Measurements from ENCODE around the gene ZNF462.

The ZNF462 gene

DNA sequence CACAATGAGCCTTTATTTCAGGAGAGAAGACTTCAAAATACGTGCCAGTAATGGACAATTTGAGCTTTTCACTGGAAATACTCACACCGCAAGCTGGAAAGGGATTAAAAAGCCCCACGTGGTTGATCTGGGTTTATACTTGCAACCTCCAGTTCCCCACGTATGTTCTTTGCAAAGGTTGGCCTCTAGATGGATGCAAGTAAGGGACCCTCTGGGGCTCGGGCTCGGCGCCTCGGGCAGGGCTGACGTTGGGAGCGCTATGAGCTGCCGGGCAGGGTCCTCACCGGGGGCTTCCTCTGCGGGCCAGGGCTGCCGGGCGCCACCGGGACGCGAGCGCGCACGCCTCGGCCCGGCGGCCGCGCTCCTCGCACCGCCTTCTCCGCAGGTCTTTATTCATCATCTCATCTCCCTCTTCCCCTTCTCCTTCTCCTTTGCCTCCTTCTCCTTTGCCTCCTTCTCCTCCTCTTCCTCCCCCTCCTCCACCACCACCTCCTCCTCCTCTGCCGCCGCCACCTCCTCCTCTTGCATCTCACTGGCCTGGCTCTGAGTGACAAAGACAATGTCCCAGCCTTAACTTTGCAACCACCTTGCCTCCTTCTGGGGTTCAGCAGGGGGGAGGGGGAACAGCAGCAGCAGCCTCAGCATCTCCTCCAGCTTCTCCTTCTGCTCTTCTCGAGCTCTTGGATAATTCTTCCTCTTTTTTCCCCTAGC, 701 bp upstream of the ZNF462 start:
- no peak for DNase-seq (ENCODE audit: low read depth)
- H3K4me3 ChIP-seq (ENCODE audit: control insufficient read depth, low read depth, low read length): peak overlapping the region; percentile 83
- TF ChIP-seq, protein P1, sequence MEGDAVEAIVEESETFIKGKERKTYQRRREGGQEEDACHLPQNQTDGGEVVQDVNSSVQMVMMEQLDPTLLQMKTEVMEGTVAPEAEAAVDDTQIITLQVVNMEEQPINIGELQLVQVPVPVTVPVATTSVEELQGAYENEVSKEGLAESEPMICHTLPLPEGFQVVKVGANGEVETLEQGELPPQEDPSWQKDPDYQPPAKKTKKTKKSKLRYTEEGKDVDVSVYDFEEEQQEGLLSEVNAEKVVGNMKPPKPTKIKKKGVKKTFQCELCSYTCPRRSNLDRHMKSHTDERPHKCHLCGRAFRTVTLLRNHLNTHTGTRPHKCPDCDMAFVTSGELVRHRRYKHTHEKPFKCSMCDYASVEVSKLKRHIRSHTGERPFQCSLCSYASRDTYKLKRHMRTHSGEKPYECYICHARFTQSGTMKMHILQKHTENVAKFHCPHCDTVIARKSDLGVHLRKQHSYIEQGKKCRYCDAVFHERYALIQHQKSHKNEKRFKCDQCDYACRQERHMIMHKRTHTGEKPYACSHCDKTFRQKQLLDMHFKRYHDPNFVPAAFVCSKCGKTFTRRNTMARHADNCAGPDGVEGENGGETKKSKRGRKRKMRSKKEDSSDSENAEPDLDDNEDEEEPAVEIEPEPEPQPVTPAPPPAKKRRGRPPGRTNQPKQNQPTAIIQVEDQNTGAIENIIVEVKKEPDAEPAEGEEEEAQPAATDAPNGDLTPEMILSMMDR (conservative IDR thresholded peaks at IDR 0.05; ENCODE audit: control insufficient read depth, insufficient read depth, low read depth, low read length): no peak

DNA sequence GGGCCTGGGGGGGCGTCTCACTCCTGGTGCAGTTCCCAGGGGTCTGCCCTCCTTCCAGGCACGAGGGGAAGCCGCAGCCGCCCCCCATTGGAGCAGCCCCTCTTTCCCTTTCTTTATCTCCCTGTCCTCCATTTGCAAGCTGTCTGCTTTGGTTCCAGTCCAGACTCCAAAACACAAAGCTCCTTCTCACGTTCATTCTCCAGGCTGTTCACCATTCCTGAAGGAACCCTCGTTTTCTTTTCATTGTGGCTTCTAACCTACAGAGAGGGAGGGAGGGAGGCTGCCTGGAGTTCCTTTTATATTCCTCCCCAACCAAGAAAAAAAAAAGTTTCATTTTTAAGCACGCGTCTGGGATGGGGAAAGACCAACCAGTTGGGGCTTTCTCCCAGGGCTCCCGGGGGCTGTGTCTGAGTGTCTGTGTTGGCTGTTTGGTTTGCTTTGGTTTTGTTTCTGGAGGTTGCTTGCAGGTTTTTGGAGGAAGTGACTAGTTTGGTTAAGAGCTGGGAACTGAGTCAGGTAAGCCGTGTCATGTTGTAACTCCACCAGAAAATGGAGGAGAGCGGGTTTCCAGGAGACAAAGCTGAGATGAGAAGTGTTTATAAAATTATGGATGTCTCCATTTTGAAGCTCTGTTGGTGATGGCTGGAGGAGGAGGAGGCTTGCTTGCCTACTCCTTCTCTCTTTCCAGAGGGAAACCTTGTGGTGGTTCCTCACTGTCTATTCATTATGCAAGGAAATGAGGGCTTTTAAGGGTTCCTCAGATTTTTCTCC, 1.6 kb downstream of the ZNF462 start:
- DNase-seq (ENCODE audit: low read depth): peak; percentile 52
- TF ChIP-seq, protein P1 (conservative IDR thresholded peaks at IDR 0.05; ENCODE audit: control insufficient read depth, insufficient read depth, low read depth, low read length): no peak
- H3K4me3 ChIP-seq (ENCODE audit: control insufficient read depth, low read depth, low read length): peak overlapping the region; percentile 83

DNA sequence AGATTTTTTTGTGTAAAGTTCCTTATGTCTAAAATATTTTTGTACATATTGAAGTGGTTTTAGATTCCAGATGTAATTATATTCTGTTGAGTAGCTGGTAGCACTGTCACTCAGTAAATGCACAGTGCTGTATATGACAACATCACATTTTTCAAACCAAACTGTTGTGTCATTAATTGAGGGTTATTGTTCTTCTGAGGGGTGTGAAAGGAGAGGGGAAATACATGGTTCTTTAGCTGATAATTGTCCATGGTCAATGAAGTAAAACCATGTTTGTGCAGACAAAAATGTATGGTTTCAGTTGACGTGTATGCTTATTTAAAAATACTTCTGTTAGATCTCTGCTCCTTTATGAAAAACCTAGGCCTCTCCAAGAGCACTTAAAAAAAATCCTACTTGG, 3.3 kb downstream of the ZNF462 start:
- DNase-seq (ENCODE audit: low read depth): no peak
- TF ChIP-seq, protein P1 (conservative IDR thresholded peaks at IDR 0.05; ENCODE audit: control insufficient read depth, insufficient read depth, low read depth, low read length): no peak
- H3K4me3 ChIP-seq (ENCODE audit: control insufficient read depth, low read depth, low read length): no peak overlapping the region

DNA sequence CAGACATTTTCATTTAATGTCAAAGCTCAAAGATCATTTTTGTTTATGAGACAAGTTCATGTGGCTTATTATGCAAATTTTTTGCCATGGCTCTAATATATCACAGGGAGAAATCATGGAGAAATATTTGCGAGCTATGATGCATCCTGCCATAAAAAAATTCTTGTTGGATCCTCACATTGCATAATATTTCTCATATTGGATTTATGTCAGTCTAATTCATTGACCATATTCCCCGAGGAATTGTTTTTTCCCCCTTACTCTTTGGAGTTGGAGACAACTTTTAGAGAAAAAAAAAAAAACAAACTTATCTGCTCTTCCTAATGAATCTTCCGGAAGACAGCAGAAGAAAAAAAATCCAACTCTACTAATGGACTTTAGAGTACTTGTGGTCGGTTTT, 4.3 kb downstream of the ZNF462 start:
- DNase-seq (ENCODE audit: low read depth): no peak
- no peak overlapping the region for H3K4me3 ChIP-seq (ENCODE audit: control insufficient read depth, low read depth, low read length)
- TF ChIP-seq, protein P1 (conservative IDR thresholded peaks at IDR 0.05; ENCODE audit: control insufficient read depth, insufficient read depth, low read depth, low read length): no peak

DNA sequence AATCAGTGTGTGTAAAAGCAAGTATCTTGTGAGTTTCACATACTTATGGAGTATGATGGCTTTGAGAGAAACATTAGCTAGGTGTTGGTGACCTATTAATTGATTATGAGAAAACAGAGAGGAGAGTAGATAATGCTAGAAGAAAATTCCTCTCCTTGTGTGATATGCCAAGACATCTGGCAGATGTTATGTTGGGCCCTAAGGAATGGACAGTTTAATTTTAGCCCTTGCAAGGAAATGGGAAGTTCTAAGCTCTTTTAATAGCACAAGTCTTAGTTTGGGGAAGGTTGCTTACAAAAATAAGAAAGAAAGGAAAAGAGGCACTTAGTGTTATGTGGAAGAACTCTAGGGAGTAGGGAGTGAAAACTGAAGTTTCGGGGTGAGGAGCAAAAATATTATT, 5.1 kb downstream of the ZNF462 start:
- TF ChIP-seq, protein P1 (conservative IDR thresholded peaks at IDR 0.05; ENCODE audit: control insufficient read depth, insufficient read depth, low read depth, low read length): no peak
- H3K4me3 ChIP-seq (ENCODE audit: control insufficient read depth, low read depth, low read length): no peak overlapping the region
- no peak for DNase-seq (ENCODE audit: low read depth)

DNA sequence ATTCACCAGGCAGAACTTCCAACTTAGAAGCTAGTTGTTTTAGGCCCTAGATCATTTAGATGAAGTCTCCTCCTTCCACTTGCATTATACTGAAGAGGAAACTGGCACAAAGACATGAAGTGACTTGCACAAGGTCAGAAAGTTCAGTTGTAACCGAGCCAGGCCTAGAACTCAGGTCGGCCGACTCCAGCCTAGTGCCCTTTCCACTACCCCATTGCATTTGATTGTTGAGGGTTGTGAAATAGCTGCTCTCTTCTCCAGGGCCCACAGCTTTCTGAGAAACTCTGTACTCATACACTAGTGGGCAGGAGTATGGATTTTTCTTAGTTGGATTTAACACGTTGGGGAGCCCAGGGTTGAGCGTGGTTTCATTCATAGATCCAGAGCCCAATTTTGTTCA, 5.6 kb downstream of the ZNF462 start:
- no peak overlapping the region for H3K4me3 ChIP-seq (ENCODE audit: control insufficient read depth, low read depth, low read length)
- peak; percentile 64 for DNase-seq (ENCODE audit: low read depth)
- TF ChIP-seq, protein P1 (conservative IDR thresholded peaks at IDR 0.05; ENCODE audit: control insufficient read depth, insufficient read depth, low read depth, low read length): no peak
